ENCODE measurements around the gene CLTB. TPM values are rescaled to one million over a fixed set of nuclear protein-coding genes. Genes with fewer than 3 reads are reported as not detected.

Gene CLTB
- total RNA-seq, 1 experiment from 2014 or later: 354 TPM

DNA sequence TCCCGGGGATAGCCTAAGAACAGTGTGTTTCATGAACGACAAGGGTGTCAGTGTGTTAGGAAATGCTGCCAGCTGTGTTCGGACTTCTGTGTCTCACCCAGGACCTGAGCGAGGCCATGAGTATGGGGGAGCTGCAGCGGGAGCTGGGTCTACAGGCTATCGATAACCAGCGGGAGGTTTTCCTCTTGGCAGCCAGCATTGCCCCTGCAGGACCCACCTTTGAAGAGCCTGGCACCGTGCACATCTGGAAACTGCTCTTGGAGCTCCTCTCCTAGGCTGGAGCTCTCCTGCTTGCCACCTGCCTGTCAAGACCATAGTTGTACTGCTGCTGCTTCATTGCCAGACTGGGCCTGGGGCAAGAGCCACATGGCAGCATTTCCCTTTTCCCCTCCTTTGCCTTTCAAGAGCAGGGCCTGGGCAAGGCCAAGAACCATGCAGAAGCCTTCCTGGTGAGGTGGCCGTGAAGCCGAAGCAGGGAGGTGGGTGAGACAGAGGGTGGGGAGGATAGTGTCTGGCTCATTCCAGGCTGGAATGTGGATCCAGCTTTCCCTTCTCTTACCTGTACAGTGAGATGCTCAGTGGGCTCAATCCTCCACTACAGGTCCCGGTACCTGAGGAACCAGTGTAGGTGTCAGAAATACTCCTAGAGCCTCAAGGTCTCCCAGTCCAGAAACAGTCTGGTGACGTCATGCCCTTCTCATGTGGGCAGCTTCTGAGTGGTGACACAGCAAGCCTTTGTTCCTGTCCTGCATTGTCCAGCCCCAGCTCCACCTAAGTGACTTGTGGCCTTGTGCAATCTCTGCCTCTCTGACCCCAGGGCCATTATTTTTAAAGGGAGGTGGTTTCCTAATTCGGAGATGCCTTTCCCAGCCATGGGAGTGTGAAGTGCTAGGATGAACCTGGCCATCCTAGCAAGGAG lies 44.5 kb downstream of the CLTB start:
- H3K36me3 ChIP-seq (ENCODE audit: low read depth, low read length): no peaks in the 10 kb centered on the region
- H3K4me2 ChIP-seq (ENCODE audit: low read length): no peak overlapping the region
- DNase-seq (no peak), ATAC-seq (no peak)
- H3K9me3 ChIP-seq (ENCODE audit: low read length): no peaks in the 10 kb centered on the region
- no peak overlapping the region for H2AFZ ChIP-seq (ENCODE audit: low read length)
- H3K9ac ChIP-seq (ENCODE audit: low read length): no peak overlapping the region
- no peaks in the 10 kb centered on the region for H3F3A ChIP-seq (ENCODE audit: low read length, unreplicated experiment)
- no peaks in the 10 kb centered on the region for H3K4me1 ChIP-seq (ENCODE audit: insufficient read depth, low read length)
- H3K27me3 ChIP-seq (ENCODE audit: low read length): no peaks in the 10 kb centered on the region
- CTCF ChIA-PET: no interaction called here
- no peaks in the 10 kb centered on the region for H3K79me2 ChIP-seq (ENCODE audit: low read length)
- POLR2A ChIA-PET (ENCODE audit: unreplicated experiment): no interaction called here
- no peaks in the 10 kb centered on the region for H4K20me1 ChIP-seq (ENCODE audit: low read length)
- H3K9me2 ChIP-seq (replicated peaks; ENCODE audit: low read length): no peaks in the 10 kb centered on the region
- no peak overlapping the region for H3K4me3 ChIP-seq (ENCODE audit: low read length)
- no TSS peak for BruUV-seq (replicated peaks)
- TF ChIP-seq EZH2phosphoT487 (IDR thresholded peaks at IDR 0.05; ENCODE audit: borderline replicate concordance, low read length) (no peak), EZH2 (IDR thresholded peaks at IDR 0.05; ENCODE audit: low read length, unreplicated experiment) (no peak), CTCF (conservative IDR thresholded peaks at IDR 0.05; ENCODE audit: low read depth, low read length) (no peak)
- no peak overlapping the region for H3K27ac ChIP-seq (ENCODE audit: low read length)
- intact Hi-C loops (cut with micrococcal nuclease): no loop called here

DNA sequence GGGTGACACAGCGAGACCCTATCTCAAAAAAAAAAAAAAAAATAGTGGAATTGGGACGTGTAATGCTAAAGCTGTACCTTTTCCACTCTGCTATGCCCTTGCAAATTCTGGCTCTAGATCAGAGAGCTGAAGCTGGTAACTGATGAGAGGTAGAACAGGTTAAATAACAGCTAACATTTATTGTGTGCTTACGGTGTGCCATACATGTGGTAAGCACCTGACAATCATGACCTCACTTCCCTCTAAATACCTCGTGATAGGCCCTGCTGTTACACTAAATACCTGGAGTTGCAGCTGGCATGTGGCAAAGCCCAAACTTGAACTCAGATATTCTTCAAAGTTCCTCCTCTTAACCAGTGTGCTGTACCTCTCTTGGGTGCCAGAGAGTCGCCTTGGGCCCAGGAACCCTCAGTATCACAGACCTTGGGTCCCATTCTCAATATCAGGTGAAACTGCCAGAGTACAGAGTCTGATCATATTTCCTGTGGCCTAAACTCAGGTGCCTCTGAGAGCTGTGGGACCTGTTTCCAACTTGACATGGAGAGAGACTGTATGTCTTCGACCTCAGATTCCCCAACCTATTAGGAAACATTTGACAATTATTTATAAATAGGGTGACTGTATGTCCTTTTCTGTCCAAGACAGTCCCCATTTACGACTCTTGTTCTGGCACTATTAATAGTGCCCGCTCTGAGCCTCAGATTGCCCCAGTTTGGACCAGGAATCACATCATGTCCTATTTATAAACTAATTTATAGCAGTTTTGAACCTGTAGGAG lies 46.2 kb downstream of the CLTB start:
- CTCF ChIA-PET: no interaction called here
- POLR2A ChIA-PET (ENCODE audit: unreplicated experiment): no interaction called here
- TF ChIP-seq CTCF (conservative IDR thresholded peaks at IDR 0.05; ENCODE audit: low read depth, low read length) (no peak), EZH2 (IDR thresholded peaks at IDR 0.05; ENCODE audit: low read length, unreplicated experiment) (no peak), EZH2phosphoT487 (IDR thresholded peaks at IDR 0.05; ENCODE audit: borderline replicate concordance, low read length) (no peak)
- Histone ChIP-seq H3K4me3 (ENCODE audit: low read length) (no peak overlapping the region), H3K27ac (ENCODE audit: low read length) (no peak overlapping the region), H3K4me1 (ENCODE audit: insufficient read depth, low read length) (no peaks in the 10 kb centered on the region), H3K27me3 (ENCODE audit: low read length) (no peaks in the 10 kb centered on the region), H3K9me2 (replicated peaks; ENCODE audit: low read length) (no peaks in the 10 kb centered on the region), H2AFZ (ENCODE audit: low read length) (no peak overlapping the region), H3K9me3 (ENCODE audit: low read length) (no peaks in the 10 kb centered on the region), H3K4me2 (ENCODE audit: low read length) (no peak overlapping the region), H4K20me1 (ENCODE audit: low read length) (no peaks in the 10 kb centered on the region), H3F3A (ENCODE audit: low read length, unreplicated experiment) (no peaks in the 10 kb centered on the region), H3K36me3 (ENCODE audit: low read depth, low read length) (no peaks in the 10 kb centered on the region), H3K9ac (ENCODE audit: low read length) (no peak overlapping the region), H3K79me2 (ENCODE audit: low read length) (no peaks in the 10 kb centered on the region)
- DNase-seq: no peak
- BruUV-seq (replicated peaks): no TSS peak
- no peak for ATAC-seq
- intact Hi-C loops (cut with micrococcal nuclease): no loop called here
